H9 (cell line): ENCODE data around the gene KCNMB2. TPM values are rescaled to one million over a fixed set of nuclear protein-coding genes. Genes with fewer than 3 reads are reported as not detected.

ENCODE experiments used
- DNase-seq: peaks from one replicate; pipeline ENCODE4 v3.0.0-alpha.2; 2017
- H2AFZ ChIP-seq: one replicate; pipeline ENCODE4 v1.6.1; 2013; ENCODE audit warnings: mild to moderate bottlenecking, low read length, control low read depth, moderate library complexity
- H2AK5ac ChIP-seq: 2 replicates; pipeline ENCODE4 v1.6.1; 2013; ENCODE audit warnings: low read length, control low read depth, mixed read lengths; ENCODE audit not compliant: insufficient read length
- H2BK120ac ChIP-seq: one replicate; pipeline ENCODE4 v1.6.1; 2013; ENCODE audit warnings: low read depth, mild to moderate bottlenecking, low read length, control low read depth, inconsistent platforms; ENCODE audit not compliant: poor library complexity, severe bottlenecking
- H2BK12ac ChIP-seq: 2 replicates; pipeline ENCODE4 v1.6.1; 2013; ENCODE audit warnings: low read length, control low read depth, mixed read lengths, low read depth; ENCODE audit not compliant: insufficient read length
- H2BK15ac ChIP-seq: 2 replicates; pipeline ENCODE4 v1.6.1; 2013; ENCODE audit warnings: low read depth, low read length, control low read depth
- H2BK20ac ChIP-seq: one replicate; pipeline ENCODE4 v1.6.1; 2013; ENCODE audit warnings: low read depth, mild to moderate bottlenecking, low read length, control low read depth, inconsistent platforms; ENCODE audit not compliant: poor library complexity, severe bottlenecking
- H2BK5ac ChIP-seq: 2 replicates; pipeline ENCODE4 v1.6.1; 2013; ENCODE audit warnings: low read length, control low read depth, mixed read lengths; ENCODE audit not compliant: insufficient read length
- H3K14ac ChIP-seq: 2 replicates; pipeline ENCODE4 v1.6.1; 2013; ENCODE audit warnings: low read length, control low read depth; ENCODE audit not compliant: insufficient read depth
- H3K18ac ChIP-seq: 2 replicates; pipeline ENCODE4 v1.6.1; 2013; ENCODE audit warnings: low read depth, mild to moderate bottlenecking, mixed read lengths, low read length, control low read depth; ENCODE audit not compliant: insufficient read length
- H3K23ac ChIP-seq: 2 replicates; pipeline ENCODE4 v1.6.1; 2013; ENCODE audit warnings: low read length, control low read depth, mixed read lengths, low read depth; ENCODE audit not compliant: insufficient read length
- H3K23me2 ChIP-seq: 2 replicates; pipeline ENCODE4 v1.6.1; 2013; ENCODE audit warnings: low read depth, mild to moderate bottlenecking, mixed read lengths, low read length, control low read depth; ENCODE audit not compliant: insufficient read length, poor library complexity, severe bottlenecking
- H3K27ac ChIP-seq: 2 replicates; pipeline ENCODE4 v1.5.1; 2013; ENCODE audit warnings: low read length, control low read depth, mixed read lengths, low read depth; ENCODE audit not compliant: insufficient read length
- H3K27me3 ChIP-seq: 2 replicates; pipeline ENCODE4 v1.6.1; 2013; ENCODE audit warnings: low read length, control low read depth, inconsistent platforms; ENCODE audit not compliant: insufficient read depth
- H3K4ac ChIP-seq: 2 replicates; pipeline ENCODE4 v1.6.1; 2013; ENCODE audit warnings: low read depth, mild to moderate bottlenecking, control low read depth, inconsistent platforms, low read length, moderate library complexity
- H3K4me1 ChIP-seq: 2 replicates; pipeline ENCODE4 v1.6.1; 2013; ENCODE audit warnings: low read length, control low read depth, inconsistent platforms; ENCODE audit not compliant: insufficient read depth
- H3K4me2 ChIP-seq: 2 replicates; pipeline ENCODE4 v1.6.1; 2013; ENCODE audit warnings: low read length, control low read depth, mixed read lengths; ENCODE audit not compliant: insufficient read length, insufficient read depth
- H3K56ac ChIP-seq: 2 replicates; pipeline ENCODE4 v1.6.1; 2013; ENCODE audit warnings: low read depth, mild to moderate bottlenecking, mixed read lengths, low read length, control low read depth; ENCODE audit not compliant: insufficient read length
- H3K79me1 ChIP-seq: 2 replicates; pipeline ENCODE4 v1.6.1; 2013; ENCODE audit warnings: low read depth, mild to moderate bottlenecking, moderate library complexity, low read length, control low read depth, inconsistent platforms; ENCODE audit not compliant: insufficient read depth, poor library complexity, severe bottlenecking
- H3K79me2 ChIP-seq: 2 replicates; pipeline ENCODE4 v1.6.1; 2013; ENCODE audit warnings: low read length, control low read depth, inconsistent platforms; ENCODE audit not compliant: insufficient read depth
- H3K9ac ChIP-seq: 2 replicates; pipeline ENCODE4 v1.6.1; 2013; ENCODE audit warnings: low read length, control low read depth, mixed read lengths; ENCODE audit not compliant: insufficient read length; ENCODE audit errors: extremely low read depth
- H3K9me3 ChIP-seq: one replicate; pipeline ENCODE4 v1.6.1; 2013; ENCODE audit warnings: low read depth, low read length, inconsistent platforms; ENCODE audit not compliant: control insufficient read depth
- H3T11ph ChIP-seq: one replicate; pipeline ENCODE4 v1.6.1; 2013; ENCODE audit warnings: mild to moderate bottlenecking, low read length, control low read depth, inconsistent platforms
- H4K20me1 ChIP-seq: one replicate; pipeline ENCODE4 v1.6.1; 2013; ENCODE audit not compliant: control insufficient read depth, insufficient read length, insufficient read depth
- H4K5ac ChIP-seq: 2 replicates; pipeline ENCODE4 v1.6.1; 2013; ENCODE audit warnings: low read depth, mild to moderate bottlenecking, mixed read lengths, low read length, control low read depth; ENCODE audit not compliant: insufficient read length
- H4K8ac ChIP-seq: replicated peaks from 2 replicates; pipeline ENCODE4 v1.6.1; 2013; ENCODE audit warnings: low read length, control low read depth, mixed read lengths, low read depth; ENCODE audit not compliant: insufficient read length
- H4K91ac ChIP-seq: 2 replicates; pipeline ENCODE4 v1.6.1; 2013; ENCODE audit warnings: low read depth, mild to moderate bottlenecking, moderate library complexity, mixed read lengths, low read length, control low read depth; ENCODE audit not compliant: insufficient read length
- H3K27ac Mint-ChIP-seq, 3 experiments: 2 replicates in 2 of 3; 3 replicates in 1 of 3; pipeline ENCODE4 v1.8.0; 2020 to 2021; ENCODE audit warnings: mixed read lengths in 3 of 3, mild to moderate bottlenecking in 1 of 3, moderate library complexity in 1 of 3
- H3K27me3 Mint-ChIP-seq: 2 replicates; pipeline ENCODE4 v1.8.0; 2021; ENCODE audit warnings: low read depth, mild to moderate bottlenecking, moderate library complexity, mixed read lengths
- H3K36me3 Mint-ChIP-seq, 3 experiments: 2 replicates in 2 of 3; 3 replicates in 1 of 3; pipeline ENCODE4 v1.8.0; 2020 to 2021; ENCODE audit warnings: low read depth in 3 of 3, mixed read lengths in 3 of 3; ENCODE audit not compliant: insufficient read depth in 1 of 3
- H3K4me1 Mint-ChIP-seq, 2 experiments: 2 replicates each; pipeline ENCODE4 v1.8.0; 2020; ENCODE audit warnings: mixed read lengths in 2 of 2
- H3K4me3 Mint-ChIP-seq, 2 experiments: 2 replicates in 1 of 2; 3 replicates in 1 of 2; pipeline ENCODE4 v1.8.0; 2020 to 2021; ENCODE audit warnings: mild to moderate bottlenecking in 2 of 2, mixed read lengths in 2 of 2, moderate library complexity in 1 of 2
- H3K9me3 Mint-ChIP-seq, 2 experiments: 2 replicates in 1 of 2; 3 replicates in 1 of 2; pipeline ENCODE4 v1.8.0; 2020; ENCODE audit warnings: mild to moderate bottlenecking in 2 of 2, mixed read lengths in 2 of 2, moderate library complexity in 1 of 2
- WGBS: extraction: QIAGEN DNeasy Blood & Tissue Kit; methylation state at CpG from one replicate; pipeline ENCODE4 v1.1.7; 2013; ENCODE audit warnings: missing lambda C conversion rate, low lambda C conversion rate, mixed read lengths; ENCODE audit not compliant: insufficient read length; ENCODE audit errors: extremely low coverage; 5-methylcytosine and 5-hydroxymethylcytosine counted together
- total RNA-seq: library from RNA; stranded (reverse); gene quantifications from 2 replicates; pipeline ENCODE4 v1.2.1, GENCODE V29; 2021
- TF ChIP-seq, protein P1 (sequence below): fragments of 200-600 bp; sonication (generic); conservative IDR thresholded peaks from 3 replicates; pipeline ENCODE4 v1.8.0; 2021; ENCODE audit warnings: antibody characterized with exemption, mild to moderate bottlenecking

KCNMB2 gene
- total RNA-seq, 1 experiment from 2014 or later: not detected

DNA sequence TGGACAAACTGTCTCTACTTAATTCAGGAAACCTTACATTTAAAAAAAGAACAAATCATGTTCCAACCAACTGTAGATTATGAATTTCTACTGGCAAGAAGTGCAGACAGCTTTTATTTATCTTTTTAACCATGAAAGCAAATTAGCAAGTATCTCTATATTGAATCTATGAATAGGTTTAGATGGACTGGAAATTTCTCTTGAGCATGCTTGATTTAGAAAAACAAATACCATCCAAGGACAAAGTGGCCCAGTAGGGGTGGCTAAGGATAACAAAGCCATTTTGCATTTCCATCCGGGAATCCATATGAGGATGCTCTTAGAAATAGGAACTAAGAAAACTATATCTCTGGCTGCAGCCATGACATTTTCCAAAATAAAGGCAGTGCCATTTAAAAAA, 150.6 kb downstream of the KCNMB2 start:
- no peaks in the 10 kb centered on the region for H3K9me3 ChIP-seq
- H3K79me1 ChIP-seq: no peaks in the 10 kb centered on the region
- no peak overlapping the region for H2BK12ac ChIP-seq
- Mint-ChIP-seq H3K36me3 (no peaks in the 10 kb centered on the region; a peak in 1 of 7 replicates), H3K27me3 (no peaks in the 10 kb centered on the region), H3K4me1 (0 out of 4 replicates have a peak, but pooled peaks cover 0 to 2% of the 10 kb centered on the region in 2 experiments), H3K4me3 (no peak overlapping the region), H3K9me3 (peaks cover 2 to 5% of the 10 kb centered on the region in 2 experiments; a peak in 3 of 5 replicates), H3K27ac (no peak overlapping the region)
- no peak overlapping the region for H3K4ac ChIP-seq
- TF ChIP-seq, protein P1, sequence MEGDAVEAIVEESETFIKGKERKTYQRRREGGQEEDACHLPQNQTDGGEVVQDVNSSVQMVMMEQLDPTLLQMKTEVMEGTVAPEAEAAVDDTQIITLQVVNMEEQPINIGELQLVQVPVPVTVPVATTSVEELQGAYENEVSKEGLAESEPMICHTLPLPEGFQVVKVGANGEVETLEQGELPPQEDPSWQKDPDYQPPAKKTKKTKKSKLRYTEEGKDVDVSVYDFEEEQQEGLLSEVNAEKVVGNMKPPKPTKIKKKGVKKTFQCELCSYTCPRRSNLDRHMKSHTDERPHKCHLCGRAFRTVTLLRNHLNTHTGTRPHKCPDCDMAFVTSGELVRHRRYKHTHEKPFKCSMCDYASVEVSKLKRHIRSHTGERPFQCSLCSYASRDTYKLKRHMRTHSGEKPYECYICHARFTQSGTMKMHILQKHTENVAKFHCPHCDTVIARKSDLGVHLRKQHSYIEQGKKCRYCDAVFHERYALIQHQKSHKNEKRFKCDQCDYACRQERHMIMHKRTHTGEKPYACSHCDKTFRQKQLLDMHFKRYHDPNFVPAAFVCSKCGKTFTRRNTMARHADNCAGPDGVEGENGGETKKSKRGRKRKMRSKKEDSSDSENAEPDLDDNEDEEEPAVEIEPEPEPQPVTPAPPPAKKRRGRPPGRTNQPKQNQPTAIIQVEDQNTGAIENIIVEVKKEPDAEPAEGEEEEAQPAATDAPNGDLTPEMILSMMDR: no peak
- H3K9ac ChIP-seq: no peak overlapping the region
- no peak overlapping the region for H3K4me2 ChIP-seq
- no peak overlapping the region for H3K14ac ChIP-seq
- no peaks in the 10 kb centered on the region for H3K23me2 ChIP-seq
- no peak overlapping the region for H2BK5ac ChIP-seq
- H3K23ac ChIP-seq: no peak overlapping the region
- no peak overlapping the region for H2AK5ac ChIP-seq
- H3K79me2 ChIP-seq: no peaks in the 10 kb centered on the region
- H3K27me3 ChIP-seq: no peaks in the 10 kb centered on the region
- H4K20me1 ChIP-seq: no peaks in the 10 kb centered on the region
- no peak overlapping the region for H4K5ac ChIP-seq
- no peak overlapping the region for H3T11ph ChIP-seq
- H3K27ac ChIP-seq: no peak overlapping the region
- no peak overlapping the region for H3K18ac ChIP-seq
- H2BK20ac ChIP-seq: no peak overlapping the region
- H2AFZ ChIP-seq: no peak overlapping the region
- no peak for DNase-seq
- no CpG with 5 or more reads among the region's 1 CpG for WGBS
- H3K4me1 ChIP-seq: no peaks in the 10 kb centered on the region
- H2BK15ac ChIP-seq: no peak overlapping the region
- no peak overlapping the region for H4K8ac ChIP-seq
- H3K56ac ChIP-seq: no peak overlapping the region
- no peak overlapping the region for H2BK120ac ChIP-seq
- no peak overlapping the region for H4K91ac ChIP-seq
